GM21619 (cell line): ENCODE measurements around the gene YAP1.

Source experiments
- ATAC-seq: cut with Tn5 transposase; IDR thresholded peaks from one replicate; pipeline ENCODE4 v1.9.1; 2021; ENCODE audit not compliant: unreplicated experiment

YAP1 gene

DNA sequence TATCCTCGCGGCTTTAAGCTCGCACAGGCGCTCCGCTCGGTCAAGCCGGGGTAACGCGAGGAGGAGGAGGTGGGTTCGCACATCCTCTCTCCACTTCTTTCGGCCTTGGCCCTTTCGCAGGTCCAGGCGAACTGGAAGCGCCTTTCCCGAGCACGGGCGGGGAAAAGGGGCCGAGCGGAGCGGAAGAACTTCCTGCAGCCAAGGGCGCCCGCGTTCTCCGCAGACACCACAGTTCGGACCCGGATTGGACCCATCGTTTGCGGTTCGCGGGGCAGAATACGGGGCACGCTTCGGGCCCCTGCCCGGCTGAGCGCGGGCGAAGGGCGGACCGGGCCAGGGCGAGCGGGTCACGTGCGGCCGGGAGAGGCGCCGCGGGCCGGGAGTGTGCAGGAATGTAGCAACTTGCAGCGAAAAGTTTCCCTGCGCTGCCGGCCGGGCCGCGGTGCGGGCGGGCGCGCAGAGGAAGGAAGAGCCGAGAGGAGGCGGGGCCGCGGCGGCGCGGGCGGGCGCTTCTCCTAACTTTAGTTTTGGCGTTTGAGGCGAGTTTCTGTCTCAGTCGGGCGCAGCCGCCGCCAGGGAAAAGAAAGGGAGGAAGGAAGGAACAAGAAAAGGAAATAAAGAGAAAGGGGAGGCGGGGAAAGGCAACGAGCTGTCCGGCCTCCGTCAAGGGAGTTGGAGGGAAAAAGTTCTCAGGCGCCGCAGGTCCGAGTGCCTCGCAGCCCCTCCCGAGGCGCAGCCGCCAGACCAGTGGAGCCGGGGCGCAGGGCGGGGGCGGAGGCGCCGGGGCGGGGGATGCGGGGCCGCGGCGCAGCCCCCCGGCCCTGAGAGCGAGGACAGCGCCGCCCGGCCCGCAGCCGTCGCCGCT is at the start of gene YAP1:
TSS of gene YAP1 (plus strand) at position 552 of the 865 bp plus-strand sequence. CDS start 402 bp downstream, outside the sequence.
- peak; percentile 86 for ATAC-seq

DNA sequence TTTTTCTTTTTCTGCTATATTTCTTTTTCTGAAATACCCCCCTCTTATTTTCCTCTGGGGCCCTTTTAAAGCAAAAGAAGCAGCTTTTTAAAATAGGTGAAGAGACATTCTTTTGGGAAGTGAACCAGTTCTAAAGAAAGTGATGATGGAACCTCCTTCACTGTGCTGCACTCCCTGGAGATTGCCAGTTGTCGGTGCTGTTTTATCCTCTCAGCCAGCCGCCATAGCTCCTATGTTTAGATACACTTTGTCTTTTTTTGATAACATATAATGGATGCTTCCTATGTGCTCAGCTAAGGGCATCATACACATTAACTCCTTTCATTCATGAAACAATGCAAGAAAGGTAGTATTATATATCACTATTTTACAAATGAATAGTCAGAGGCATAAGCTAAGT is 49.0 kb upstream of the YAP1 start:
- no peak for ATAC-seq

DNA sequence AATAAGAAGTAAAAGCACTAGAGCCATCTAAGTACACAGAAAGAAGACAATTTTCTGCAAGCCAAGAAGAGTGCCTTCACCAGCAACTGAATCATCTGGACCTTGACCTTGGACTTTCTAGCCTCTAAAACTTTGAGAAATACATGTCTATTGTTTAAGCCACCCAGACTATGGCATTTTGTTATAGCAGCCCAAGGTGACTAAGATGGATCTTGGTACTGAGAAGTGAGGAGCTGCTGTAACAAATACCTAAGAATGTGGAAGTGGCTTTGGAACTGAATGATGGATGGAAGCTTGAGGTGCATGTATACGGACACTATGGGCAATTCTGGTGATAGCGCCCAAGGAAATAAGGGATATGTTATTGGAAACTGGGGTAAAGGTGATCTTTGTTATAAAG is 48.1 kb upstream of the YAP1 start:
- ATAC-seq = no peak

DNA sequence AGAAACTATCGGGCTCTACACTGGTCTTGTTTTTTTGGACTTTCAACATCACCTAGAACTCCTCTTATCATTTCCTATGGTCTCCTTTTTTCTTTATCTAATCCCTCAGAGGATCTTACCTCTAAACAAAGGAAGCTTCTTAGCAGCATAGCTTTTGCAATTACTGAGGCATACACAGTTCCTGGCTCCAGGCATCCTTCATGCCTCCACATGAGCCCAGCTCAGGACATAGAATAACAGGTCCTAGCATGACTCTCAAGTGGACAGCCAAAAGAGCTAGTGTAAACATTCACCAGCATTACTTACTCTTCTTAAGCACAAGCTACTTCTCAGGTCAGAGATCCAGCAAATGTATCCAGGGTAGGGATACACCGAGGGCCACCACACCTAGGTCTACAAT is 45.9 kb upstream of the YAP1 start:
- no peak for ATAC-seq

DNA sequence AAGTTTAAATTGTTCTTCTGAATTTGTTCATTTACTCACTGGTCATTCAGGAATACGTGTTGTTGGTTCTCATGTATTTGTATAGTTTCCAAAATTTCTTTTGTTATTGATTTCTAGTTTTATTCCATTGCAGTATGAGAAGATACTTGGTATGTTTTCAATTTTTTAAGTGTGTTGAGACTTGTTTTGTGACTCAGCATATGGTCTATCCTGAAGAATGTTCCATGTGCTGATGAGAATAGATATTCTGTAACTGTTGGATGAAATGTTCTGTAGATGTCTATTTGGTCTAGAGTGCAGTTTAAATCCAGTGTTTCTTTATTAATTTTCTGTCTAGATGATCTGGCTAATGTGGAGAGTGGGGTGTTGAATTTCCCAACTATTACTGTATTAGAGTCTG is 39.5 kb upstream of the YAP1 start:
- ATAC-seq = no peak

DNA sequence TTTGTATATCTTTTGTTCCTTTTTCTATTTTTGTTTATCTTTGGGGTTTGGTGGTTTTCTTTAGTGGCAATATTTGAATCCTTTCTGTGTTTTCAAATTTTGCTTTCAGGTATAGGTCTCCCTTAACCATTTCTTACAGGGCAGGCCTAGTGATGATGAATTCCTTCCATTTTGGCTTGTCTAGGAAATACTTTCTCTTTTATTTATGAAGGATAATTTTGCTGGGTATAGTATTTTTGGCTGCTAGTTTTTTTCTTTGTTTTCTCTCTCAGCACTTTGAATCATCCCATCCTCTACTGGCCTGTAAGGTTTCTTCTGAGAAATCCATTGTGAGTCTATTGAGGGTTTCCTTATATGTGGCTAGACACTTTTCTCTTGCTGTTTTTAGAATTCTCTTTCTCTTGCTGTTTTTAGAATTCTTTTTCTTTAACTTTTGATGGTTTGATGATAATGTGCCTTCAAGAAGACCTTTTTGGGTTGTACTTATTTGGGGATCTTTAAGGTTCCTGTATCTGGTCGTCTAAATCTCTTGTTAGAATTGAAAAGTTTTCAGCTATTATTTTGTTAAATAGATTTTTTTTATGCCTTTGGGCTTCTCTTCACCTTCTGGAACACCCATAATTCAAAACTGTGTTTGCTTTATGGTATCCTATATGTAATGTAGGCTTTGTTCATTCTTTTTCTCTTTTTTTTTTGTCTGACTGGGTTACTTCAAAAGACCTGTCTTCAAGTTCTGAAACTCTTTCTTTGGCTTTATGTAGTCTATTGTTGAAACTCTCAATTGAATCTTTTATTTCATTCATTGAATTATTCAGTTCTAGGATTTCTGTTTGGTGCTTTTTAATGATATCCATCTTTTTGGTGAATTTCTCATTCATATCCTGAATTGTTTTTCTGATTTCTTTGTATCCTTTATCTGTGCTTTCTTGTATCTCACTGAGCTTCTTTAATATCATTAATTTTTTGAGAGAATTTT is 38.5 kb upstream of the YAP1 start:
- no peak for ATAC-seq

DNA sequence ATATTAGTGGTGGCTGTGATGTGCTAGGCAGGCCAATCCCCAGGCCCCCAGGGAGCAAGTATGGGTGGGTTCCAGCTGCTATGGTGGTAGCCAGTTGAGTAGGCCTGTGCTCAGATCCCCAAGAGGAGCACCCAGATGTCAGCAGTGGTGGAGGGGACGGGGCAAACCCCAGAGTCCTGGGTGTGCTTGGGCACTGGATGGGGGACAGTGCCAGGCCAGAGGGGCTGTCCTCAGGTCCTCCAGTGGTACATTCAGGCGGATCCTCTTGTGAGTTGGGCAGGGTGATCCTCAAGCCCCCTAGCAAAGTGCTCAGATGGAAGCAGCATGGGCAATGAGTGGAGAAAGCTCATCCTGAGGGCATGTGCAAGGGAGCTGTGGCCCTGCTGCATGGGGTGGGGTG is 37.0 kb upstream of the YAP1 start:
- no peak for ATAC-seq

DNA sequence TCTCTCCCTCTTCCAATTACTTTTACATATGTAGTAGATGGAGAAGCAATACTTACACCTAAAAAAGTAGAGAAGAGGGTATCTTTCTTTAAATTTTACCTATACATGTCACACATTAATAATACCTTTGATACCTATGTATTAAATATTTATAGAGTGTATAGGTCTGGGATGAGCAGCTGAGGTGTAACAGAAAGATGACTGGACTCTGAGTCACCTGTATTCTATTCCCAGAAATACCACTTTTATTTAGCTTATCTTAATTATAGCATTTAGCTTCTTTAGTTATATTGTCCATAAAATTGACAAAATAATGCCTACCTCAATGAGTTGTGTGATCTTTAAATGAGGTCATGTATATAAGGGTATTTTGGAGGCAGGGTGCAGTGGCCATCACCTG is 30.6 kb upstream of the YAP1 start:
- ATAC-seq = no peak

DNA sequence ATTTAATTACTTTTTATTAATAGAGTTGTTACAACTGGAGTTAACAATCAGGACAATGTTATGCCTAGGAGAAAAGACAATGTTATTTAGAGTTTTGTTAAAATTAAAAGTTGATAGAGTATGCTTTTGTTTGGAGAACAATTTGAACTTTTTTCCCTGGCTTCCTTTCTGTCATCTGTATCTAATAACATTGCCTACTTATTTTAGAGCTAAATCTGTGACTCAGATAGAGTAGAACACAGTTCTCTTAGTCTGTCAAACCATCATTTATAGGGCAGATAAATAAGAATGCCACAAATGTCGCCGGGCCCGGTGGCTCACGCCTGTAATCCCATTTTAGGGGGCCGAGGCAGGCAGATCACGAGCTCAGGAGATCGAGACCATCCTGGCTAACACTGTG is 28.9 kb upstream of the YAP1 start:
- ATAC-seq = no peak

DNA sequence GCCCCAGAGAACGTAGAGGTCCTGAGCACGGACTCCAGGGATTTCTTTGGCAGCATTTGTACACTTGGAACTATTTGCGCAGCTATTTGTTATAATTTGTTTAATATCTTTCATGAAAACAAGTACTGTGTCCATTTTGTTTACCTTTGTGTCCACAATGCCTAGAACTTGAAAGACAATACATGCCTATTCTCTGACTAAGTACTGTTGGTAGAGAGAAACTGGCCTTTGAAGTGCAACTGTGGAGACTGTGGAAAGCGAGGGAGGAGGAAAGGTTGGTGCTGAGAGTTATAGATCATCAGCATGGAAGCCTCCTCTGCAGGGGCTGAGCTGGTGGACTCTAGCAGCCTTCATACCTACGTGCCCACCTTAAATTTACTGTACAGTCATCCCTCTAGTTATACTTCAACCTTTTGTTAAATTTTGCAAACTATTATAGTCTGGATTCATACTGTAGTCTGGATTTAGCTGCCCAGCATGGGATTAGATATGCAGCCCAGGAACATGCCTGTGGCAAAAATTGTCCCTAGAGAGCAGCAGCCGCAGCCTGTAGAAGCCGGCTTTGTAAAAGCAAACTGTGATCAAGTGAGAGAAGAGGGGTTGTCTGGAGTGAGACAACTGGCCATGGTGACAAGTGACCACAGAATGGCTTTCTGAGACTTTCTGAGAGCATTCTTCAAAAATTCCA is 24.2 kb upstream of the YAP1 start:
- no peak for ATAC-seq

DNA sequence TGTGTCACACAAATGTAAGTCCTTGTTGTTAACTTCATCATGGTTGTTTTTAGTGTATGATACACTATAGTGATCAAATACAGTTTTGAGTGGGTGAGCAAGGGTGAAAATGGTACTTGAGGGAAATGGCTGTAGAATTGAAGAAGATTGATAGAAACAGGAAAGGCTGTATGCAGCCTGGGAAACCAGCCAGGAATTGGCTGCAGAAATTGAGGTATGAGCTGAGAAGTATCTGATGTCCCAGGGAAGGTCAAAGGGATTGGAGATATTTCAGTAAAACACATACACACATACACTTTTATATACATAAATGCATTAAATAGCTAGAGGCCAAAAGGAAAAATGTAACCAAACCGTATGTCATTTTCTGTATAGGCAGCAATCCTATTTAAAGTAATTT is 13.1 kb upstream of the YAP1 start:
- ATAC-seq = no peak

DNA sequence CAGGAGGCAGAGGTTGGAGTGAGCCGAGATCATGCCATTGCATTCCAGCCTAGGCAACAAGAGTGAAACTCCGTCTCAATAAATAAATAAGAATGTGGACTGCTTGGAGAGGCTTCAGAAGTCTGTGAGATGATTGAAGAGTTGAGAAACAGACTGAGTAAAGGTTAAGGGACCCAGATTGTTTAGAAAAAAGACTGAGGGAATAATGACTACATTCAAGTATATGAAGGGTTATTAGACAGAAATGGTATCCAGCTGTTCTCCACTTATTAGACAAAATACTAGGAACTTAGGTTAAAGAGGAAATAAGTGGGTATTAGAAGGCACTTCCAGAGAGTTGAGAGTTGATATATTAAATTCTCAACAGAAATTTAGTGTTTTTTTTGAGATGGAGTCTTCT is 10.5 kb upstream of the YAP1 start:
- no peak for ATAC-seq

DNA sequence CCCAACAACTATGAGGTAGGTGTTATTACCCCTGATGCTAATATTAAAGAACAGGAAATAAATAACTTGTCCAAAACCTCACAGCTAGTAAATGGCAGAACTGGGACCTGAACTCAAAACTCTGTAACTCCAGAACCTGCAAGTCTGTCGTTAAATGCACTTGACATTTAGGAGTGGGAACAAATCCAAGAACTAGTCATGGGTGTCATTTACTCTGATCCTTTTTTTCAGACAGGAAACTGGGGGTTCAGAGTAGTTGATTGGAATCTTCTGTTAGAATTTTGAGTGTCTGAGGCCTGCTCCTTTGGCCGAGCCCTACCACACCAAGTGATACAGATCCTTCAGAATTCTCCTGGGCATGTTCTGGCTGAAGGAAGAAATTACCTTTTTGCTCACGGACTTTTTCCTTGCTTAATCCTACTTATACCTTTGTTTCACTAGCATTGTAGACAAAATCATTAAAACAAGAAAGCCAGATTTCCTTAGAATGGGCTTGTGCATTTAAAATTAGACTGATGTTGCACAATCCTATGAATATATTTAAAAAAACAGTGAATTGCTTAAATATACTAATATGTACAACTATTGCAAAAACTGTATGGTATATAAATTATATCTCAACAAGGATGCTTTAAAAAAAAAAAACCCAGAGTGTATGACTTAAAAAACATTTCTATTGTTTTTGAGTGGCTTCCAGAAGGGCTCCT is 1.4 kb upstream of the YAP1 start:
- no peak for ATAC-seq

DNA sequence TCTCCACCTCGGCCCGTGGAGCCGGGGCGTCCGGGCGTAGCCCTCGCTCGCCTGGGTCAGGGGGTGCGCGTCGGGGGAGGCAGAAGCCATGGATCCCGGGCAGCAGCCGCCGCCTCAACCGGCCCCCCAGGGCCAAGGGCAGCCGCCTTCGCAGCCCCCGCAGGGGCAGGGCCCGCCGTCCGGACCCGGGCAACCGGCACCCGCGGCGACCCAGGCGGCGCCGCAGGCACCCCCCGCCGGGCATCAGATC is 439 bp downstream of the YAP1 start:
- ATAC-seq = peak; percentile 20

DNA sequence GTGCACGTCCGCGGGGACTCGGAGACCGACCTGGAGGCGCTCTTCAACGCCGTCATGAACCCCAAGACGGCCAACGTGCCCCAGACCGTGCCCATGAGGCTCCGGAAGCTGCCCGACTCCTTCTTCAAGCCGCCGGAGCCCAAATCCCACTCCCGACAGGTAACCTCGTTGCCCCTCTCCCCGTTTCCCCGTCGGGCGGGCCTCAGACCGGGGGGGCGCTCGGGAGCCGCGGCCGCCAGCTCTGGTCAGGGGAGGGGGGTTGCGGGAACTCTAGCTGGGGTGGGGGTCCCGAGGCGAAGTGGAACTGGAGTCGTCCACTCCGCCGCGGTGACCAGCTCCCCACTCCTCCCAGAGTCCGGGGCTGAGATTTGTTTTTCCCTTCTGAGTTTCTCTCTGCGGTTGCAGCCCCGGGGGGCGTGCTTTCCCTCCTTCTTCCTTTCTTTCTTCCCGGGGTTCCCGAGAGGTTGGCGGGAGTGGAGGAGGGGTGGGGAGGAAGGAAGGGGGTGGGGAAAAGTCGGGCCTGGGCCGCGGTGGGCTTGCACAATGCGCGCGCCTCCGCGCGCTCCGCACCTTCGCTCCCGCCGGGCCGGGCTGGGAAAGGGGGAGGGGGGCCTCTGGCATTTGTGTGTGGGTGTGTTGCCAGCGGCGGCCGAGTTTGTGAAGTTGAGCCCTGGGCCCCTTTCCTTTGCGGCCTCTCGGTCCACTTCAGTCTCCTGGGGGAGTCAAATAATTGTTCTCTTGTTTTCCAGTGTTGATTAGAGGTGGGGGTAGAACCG is 952 bp downstream of the YAP1 start:
- ATAC-seq = no peak

DNA sequence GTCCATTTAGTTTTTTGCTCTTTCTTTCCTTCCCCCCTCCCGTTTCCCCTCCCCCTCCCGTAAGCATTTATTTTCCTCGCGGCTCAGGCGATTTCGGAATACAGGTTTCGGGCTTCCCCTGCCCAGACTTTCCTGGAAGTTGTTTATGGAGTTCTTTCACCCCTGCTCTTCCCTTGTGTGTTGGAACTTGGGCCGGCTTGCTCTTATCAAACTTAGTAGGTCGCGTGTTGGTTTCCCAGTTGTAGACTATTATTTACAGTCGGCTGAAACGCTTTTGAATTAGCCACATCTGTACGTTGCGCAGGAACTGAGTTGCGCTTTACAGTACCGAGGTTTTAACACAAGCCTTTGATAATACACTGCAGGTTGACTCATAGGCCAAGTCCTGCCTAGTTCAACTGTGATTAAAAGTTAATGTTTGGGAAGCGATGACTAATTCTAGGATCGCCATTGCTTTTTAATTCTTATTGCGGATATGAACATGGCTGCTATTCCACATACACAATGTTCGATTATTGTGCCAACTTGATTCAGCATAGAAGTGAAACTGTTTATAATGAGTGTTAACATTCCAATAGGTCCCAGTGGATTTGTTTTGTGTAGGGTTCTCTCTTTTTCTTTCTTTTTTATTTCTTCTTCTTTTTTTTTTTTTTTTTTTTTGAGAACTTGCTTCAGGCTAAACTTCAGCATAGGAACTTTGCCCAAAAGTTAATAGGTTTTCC is 1.7 kb downstream of the YAP1 start:
- no peak for ATAC-seq

DNA sequence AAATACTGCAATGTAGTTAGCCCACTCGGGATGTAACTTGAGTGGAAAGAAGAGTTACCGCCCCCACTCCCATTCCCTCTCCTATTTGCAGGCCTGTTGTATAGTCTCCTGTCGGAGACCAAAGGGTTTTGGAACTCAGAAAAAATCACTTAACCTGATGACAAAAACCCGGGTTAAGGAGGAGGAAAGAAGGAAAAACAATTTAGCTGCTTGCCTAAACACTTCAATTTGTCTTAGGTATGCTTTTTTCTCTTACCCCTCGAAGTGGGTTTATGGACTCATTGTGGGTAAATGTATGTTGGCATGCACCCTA is 2.2 kb downstream of the YAP1 start:
- no peak for ATAC-seq

DNA sequence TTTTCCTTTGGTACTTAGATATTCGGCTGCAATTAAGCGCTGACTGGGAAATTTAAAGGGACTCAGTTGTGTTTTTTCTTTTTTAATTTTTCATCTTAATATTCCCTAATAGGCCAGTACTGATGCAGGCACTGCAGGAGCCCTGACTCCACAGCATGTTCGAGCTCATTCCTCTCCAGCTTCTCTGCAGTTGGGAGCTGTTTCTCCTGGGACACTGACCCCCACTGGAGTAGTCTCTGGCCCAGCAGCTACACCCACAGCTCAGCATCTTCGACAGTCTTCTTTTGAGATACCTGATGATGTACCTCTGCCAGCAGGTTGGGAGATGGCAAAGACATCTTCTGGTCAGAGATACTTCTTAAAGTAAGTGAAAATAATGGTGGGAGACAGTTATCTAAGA is 3.8 kb downstream of the YAP1 start:
- ATAC-seq = no peak

DNA sequence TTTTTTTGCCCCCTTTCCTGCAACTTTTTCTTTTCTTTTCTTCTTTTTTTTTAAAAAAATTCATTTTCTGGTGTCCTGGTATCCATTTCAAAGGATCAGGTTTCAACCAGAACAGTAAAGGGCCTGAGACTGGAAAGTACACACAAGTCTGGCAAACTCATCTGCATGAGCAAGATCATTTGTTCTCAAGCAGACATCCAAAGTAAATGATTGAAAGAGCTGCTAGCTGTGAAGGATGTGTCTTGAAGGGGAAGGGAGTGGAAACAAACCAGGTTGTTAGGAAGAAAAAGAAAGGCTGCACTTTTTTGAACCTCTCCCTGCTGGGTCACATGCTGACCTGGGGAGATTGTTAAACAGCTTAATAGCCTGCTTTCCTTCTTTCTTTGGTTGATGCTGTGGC is 5.3 kb downstream of the YAP1 start:
- ATAC-seq = no peak
